GM20431 (cell line): ENCODE measurements around the gene PSMC2.
"Not testable (repeated sequence)": the region's sequence is repeated elsewhere in the genome, so short reads cannot be mapped to it uniquely, and the experiment has no call there.

ENCODE experiments used
- in situ Hi-C: fragments of 300-500 bp; cut with MseI, MboI; formaldehyde crosslinking; loops from one replicate; pipeline ENCODE4 v1.15.0; 2020; ENCODE audit warnings: low sequenced_read_pairs; ENCODE audit not compliant: unreplicated experiment

PSMC2 gene

DNA sequence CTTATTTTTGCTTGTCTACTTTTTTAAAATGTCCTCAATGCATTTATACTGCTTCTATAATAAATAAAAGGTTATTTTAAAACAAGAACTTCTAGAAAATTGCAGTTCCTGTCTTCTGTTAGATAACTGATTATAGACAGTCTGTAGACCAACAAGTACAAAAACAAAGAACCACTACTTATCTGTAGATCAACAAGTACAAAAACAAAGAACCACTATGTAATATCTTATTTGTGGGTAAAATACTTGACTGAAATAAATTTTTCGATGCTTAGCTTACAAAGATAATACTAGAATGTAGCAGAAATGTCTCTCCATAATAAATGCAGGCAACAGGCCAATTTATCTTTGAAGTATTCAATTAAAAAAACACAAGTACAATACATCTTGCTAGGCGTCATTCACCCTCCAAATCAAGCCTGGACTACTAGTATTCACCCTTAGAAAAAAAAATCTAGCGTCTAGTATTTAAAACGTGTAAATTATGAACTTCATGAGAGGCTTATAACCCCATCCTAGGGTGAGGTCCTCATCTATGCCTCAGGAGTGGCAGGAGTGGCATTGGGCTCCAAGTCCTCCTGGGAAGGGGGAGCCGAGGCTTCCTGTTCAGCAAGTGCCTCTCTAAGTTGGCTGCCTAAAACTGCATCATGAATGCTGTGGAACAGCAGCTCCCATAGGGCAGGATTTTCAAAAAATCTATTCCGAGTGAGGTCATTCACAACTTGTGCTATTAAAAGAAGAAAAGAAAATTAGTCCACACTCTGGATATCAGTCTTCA lies 26.6 kb downstream of the PSMC2 start:
- in situ Hi-C loops: no loop called here

DNA sequence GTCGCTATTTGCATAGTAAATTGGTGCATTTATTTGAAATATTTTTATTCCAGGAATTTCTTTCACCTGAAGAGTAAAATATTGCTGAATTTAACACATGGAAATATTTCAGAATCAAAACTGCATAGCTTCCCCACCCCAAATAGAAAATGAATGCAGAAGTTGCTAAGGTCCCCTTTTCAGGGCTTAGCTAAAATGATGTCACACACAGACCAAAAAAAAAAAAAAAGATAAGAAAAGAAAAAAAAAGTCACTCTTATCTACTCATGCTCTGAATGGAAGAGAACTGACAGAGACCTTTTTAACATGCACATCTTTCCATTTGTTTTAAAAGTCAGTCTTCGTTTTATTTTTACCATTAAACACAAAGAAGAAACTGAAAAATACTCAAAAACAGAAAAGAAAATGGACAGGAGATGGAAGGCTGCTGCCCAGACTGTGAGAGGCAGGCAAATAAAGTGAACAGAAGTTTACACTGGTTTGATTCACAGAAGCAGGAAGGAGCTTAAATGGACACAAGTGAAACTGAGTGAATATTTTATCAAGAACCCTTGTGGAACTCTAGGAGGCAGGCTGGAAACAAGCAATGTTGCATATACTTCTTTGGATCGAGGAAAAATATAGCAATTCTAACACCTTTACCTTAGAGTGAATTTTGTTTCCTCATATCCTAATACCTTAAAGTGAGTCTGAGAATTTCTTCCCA lies 32.0 kb downstream of the PSMC2 start:
- in situ Hi-C loops: no loop called here

DNA sequence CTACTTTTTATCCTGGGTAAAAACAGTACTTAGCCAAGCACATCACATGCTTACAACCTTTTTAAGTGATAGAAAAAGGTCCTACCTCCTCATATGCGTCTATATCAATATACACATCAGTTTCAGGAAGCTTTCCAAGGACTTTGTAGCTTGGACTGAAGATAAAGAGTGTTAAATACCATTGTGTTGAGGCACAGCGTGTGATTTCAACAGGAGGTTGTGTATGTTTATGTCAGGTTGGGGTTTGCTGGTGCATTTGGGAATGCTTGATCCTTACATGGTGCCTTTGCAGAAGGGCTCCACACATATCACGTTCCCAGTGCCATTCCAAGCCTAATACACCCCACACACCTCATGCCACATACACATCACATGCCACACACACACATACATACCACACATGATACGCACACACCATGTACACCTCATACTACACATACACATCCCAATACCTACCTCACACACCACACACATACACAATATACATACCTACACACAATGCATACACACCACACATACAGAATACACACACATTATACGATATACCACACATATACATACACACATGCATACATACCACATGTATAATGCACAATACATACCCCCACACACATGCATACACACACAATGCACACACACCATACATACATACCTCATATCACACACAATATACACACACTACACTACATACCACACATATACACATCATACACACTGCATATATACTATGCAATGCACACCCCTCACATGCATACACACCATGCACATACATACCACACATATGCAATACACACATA lies 33.1 kb downstream of the PSMC2 start:
- in situ Hi-C loops: no loop called here

DNA sequence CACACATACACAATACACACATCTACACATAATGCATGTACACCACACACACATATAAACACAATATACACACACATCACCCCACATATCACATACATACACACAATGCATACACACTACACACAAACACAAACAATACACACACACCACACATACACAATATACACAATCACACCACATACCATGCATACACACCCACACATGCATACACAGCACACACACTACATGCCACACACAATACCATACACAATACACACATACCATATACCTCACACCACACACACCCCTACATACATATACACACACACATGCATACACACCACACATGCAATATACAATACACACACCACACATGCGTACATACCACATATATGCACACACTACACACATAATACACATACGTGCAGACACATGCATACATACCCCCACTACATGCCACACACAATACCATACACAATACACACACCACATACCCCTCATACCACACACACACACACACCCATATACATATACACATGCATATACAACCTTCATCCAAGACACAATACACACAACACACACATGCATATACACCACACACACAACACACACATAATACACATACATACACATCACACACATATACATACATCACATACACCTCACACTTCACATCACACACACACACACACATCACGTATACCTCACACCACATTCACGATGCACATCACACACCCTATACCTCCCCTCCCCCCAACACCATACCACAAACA lies 34.0 kb downstream of the PSMC2 start:
- in situ Hi-C loops: no loop called here

DNA sequence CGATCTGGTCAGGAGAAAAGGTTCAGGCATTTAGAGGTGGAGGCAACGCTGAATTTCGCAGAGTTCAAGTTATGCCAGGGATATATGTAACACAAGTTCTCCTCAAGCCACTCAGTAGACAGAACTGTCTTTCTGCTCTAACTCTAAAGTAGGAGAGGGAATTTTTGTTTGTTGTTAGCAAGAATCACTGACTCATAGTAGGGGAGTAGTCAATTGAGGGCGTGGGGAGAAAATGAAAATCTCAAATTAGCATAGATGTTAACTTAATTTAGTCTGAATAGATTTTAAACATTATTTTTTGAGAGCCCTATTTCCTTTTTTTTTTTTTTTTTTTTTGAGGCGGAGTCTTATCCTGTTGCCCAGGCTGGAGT lies 34.6 kb downstream of the PSMC2 start:
- in situ Hi-C loops: no loop called here

DNA sequence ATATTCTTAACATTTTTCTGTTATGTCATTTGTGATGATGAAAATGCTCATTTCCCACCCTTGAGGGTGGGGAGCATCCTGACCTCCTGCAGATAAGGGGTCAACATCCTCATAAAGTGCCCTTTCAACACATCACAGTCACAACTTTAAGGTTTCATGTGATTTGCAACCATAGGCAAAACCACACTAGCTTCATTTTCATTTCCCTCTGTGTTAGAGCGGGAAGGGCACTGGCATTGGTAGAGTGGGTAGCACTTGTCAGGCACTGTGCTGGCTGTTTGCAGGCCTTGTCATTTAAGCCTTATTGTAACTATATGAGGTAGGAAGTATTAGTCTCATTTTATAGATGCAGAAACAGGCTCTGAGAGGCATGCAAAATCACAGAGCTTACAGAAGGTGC lies 39.8 kb downstream of the PSMC2 start:
- in situ Hi-C loops: no loop called here

DNA sequence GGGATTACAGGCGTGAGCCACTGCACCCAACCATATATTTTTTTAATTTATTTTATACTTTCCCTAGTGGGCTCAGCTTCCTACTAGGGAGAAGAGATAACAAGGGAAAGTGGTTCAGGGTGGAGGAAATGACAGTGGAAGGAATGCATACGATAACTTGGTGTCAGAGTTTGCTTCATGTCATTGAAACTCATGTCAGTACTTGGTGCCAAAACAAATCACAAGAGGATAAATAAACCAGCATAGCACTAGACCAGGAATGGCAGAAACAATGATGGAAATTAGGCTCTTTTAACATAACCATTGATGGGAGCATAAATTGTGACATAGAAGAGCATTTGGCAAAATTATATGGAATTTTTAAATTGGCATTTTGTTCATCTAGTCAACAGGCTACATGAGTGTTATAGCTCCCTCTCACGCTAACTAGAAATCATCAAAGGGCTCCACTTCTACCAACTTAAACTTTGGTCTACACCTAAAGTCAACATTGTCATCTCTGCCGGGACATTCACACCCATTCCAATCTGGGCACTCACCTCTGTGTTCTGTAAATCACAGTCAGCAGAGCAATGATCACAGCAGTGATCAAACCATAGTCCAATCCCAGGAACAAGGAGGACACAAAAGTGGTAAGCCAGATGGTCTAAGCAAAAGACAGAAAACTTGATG lies 41.2 kb downstream of the PSMC2 start:
- in situ Hi-C loops: no loop called here

DNA sequence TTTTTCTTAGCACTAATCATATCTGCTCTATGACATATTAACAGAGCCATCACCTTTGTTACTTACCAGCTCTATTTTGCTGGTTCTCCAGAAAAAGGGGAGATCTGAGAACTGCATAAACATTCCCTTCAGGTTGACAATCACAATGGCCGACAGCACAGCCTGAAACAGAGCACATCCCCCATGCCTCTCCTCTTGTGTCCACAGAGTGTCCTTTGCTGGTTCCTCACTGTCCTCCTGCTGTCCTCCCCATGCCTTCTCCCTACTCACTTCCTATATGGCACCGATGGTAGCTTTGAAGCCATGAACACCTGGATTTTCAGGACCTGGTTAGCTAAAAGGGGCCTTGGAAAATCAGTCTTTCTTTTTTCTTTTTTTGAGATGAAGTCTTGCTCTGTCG lies 41.8 kb downstream of the PSMC2 start:
- in situ Hi-C loops: no loop called here

DNA sequence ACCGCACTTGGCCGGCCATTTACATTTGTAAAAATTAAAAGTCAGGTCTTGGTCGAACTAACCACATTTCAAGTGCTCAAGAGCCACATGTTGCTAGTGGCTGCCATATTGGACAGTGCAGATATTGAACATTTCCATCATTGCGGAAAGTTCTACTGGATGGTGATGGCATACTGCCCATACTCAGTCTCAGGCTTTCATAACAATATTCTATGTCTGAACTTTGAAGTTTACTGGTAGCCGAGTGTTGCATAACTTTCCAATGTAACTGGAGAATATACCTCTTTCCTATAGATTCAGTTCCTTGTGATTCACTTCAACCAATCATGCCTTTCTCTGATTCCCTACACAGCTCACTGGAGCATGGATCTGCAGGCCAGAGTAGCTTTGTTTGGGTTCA lies 43.7 kb downstream of the PSMC2 start:
- in situ Hi-C loops: no loop called here

DNA sequence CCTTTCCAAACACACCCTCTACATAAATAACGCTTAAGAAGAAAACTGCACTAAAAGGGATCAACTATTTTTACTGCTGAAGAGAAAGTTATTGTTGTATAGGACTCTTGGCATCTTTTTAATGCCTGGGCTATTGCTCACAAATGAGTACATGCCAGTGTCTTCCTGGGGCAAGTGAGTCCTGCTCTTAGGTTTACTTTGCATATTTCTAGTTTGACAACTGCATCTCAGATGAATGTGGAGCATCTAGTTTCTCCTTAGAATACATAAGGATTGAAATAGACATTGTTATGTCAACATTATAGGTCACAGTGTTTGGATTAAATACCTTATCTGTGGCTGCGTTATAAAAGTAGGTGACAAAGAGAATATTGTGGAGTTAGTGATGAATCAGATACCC lies 44.5 kb downstream of the PSMC2 start:
- in situ Hi-C loops: no loop called here

DNA sequence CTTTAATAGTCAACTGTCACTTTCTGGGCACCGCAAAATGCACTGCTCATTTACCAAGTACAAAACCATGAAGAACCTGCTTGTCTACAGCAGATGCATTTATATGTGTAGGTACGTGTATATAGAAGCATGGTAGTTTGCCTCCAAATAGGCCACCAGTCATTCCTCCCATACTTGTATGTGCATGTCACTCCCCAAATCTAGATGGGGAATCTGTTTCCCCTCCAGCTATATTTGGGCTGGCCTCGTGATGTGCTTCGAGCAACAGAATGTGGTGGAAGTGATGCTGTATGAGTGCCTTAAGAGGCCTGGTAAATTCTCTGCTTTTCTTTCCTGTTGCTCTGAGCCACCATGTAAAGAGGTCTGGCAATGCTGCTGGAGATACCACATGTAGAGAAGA lies 47.1 kb downstream of the PSMC2 start:
- in situ Hi-C loops: no loop called here

DNA sequence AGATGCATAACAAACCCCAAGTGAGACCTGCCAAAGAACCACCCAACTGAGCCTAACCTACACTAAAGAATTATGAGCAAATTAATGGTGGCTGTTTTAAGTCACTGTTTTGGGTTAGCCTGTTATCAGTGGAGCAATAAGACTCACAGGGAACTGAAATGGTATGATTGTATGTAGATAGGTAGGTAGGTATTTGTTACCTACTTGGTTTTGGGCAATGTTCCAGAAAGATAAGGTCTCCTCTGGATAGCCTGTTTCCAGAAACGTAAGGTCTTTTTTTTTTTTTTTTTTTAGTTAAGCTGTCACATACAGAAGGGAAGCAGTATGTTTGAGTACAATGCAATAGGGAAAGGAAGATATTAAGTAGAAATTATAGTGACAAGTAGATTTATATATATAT lies 47.6 kb downstream of the PSMC2 start:
- in situ Hi-C loops: no loop called here

DNA sequence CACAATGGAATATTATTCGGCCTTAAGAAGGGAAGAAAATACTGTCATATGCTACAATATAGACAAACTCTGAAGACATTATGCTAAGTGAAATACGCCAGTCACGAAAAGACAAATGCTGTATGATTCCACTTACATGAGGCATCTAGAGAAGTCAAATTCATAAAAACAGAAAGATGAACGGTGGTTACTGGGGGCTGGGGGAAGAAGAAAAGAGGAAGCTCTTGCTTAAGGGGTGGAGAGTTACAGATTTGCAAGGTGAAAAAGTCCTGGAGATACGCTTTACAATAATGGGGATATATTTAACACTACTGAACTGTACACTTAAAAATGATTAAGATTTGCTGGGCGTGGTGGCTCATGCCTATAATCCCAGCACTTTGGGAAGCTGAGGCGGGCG lies 49.0 kb downstream of the PSMC2 start:
- in situ Hi-C loops: no loop called here

DNA sequence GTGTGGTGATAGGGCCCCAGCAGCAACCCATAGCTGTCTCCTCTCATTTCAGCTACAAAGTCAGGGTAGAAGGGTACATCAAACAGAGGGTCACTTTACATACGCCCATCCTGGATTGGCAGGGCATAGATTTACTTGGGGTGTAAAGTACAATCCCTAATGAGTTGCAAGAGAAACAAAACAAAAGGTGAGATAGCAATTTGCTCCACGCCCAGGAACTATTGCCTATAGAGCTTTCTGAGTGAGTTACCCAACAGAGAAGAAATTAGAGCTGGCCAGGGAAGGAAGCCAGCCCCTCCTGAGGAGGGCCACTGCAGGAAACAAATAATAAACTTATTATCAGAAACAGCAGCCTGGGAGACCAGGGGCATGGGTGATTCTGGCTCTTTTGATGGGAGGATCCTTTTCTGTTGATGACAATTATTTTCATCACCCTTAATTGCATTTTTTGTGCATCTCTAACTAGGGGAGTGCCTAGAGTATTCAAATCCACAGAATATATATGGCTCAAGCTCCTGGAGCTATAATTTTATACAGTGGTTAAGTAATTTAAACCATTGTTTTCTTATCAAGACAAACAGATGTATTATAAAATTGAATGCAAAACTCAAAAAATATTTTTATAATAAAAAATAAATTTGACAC lies 51.2 kb downstream of the PSMC2 start:
- in situ Hi-C loops: no loop called here

DNA sequence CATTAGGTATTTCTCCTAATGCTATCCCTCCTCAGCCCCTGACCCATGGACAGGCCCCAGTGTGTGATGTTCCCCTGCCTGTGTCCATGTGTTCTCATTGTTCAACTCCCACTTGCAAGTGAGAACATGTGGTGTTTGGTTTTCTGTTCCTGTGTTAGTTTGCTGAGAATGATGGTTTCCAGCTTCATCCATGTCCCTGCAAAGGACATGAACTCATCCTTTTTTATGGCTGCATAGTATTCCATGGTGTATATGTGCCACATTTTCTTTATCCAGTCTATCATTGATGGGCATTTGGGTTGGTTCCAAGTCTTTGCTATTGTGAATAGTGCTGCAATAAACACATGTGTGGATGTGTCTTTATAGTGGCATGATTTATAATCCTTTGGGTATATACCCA lies 52.2 kb downstream of the PSMC2 start:
- in situ Hi-C loops: not testable (repeated sequence)

DNA sequence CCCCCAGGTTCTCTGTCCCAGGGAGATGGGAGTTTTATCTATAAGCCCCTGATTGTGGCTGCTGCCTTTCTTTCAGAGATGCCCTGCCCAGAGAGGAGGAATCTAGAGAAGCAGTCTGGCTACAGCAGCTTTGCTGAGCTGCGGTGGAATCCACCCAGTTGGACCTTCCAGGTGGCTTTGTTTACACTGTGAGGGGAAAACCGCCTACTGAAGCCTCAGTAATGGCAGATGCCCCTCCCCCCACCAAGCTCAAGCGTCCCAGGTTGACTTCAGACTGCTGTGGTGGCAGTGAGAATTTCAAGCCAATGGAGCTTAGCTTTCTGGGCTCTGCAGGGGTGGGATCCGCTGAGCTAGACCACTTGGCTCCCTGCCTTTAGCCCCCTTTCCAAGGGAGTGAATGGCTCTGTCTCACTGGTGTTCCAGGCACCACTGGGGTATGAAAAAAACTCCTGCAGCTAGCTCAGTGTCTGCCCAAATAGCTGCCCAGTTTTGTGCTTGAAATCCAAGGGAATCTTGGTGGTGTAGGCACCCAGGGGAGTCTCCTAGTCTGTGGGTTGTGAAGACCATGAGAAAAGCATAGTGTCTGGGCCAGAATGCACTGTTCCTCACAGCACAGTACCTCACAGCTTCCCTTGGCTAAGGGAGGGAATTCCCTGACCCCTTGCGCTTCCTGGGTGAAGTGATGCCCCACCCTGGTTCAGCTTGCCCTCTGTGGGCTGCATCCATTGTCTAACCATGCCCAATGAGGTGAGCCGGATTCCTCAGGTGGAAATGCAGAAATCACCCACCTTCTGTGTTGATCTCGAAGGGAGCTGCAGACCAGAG lies 58.6 kb downstream of the PSMC2 start:
- in situ Hi-C loops: not testable (repeated sequence)

DNA sequence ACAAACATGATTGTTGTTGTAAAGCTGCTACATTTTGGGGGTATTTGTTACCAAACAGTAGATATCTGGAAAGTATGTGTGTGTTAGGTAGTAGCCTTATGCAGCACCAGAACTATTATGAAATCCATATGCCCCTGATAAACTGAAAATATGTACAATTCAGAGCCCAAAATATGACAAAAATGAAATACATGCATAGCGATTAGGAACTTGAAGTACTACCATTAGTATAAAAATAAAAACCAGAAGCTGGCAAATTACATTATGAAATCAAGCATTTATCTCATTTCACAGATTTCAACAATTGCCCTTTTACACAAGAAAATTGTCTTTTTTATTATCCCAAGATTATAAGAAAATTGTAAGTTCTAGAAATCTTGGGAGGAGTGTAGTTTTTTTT lies 64.7 kb downstream of the PSMC2 start:
- in situ Hi-C loops: no loop called here

DNA sequence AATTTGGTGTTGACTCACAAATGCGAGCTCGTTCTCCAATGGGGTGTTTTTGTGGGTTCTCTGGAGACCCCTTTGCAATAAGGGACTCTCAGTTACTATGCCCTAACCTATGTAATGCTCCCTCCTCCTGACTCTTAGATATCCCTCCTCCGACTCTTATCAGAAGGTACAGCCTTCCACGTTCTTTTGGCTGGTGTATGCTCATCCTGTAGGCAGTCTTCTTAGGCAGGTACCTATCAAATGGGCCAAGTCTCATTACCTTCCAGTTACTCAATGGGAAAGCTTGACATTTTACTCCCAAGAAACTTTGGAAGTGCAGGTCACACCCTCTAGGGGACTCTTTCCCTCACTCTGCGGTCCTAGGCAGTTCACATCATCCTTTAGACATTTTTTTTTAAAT lies 66.0 kb downstream of the PSMC2 start:
- in situ Hi-C loops: no loop called here

DNA sequence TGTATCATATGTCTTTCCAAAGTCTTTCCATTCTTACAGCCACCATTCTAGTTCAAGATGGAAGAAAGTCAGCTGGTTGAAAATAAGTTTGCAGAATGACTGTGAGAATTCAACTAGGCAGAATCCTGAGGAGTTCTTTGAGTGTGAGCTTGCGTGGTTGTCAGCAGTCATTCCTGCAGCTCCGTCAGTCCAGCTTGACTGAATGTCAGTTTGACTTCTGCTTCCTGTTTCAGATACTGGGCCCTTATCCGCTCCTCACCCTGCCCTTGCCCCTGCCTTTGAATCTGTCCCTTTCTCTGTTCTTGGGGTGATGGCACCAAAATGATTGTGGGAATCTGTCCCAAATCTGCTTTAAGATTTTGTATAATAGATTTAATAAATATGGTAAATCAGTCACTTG lies 70.8 kb downstream of the PSMC2 start:
- in situ Hi-C loops: no loop called here
